Gastroesophageal sphincter (tissue), 4 donors: Measurements from ENCODE around the gene OR1S1. TPM values are rescaled to one million over a fixed set of nuclear protein-coding genes. Genes with fewer than 3 reads are reported as not detected.

Experiments used
- ATAC-seq: fragments of 150-250 bp; one replicate; pipeline ENCODE4 v1.9.1; 2016; ENCODE audit warnings: mild to moderate bottlenecking, moderate library complexity
- H3K27ac ChIP-seq, 4 donors: fragments of 200-600 bp; sonication (generic) in 3 of 4; 1 replicate in 3 of 4; 2 replicates in 1 of 4; pipeline ENCODE4 v1.5.1; 2016 to 2019
- H3K27me3 ChIP-seq: fragments of 200-600 bp; sonication (generic); one replicate; pipeline ENCODE4 v1.5.1; 2019
- H3K36me3 ChIP-seq, 2 donors: fragments of 200-600 bp; sonication (generic); one replicate each; pipeline ENCODE4 v1.5.1; 2019; ENCODE audit warnings: control low read depth in 1 of 2
- H3K4me1 ChIP-seq, 3 donors: fragments of 200-600 bp; sonication (generic); 1 replicate in 2 of 3; 2 replicates in 1 of 3; pipeline ENCODE4 v1.5.1; 2016 to 2019; ENCODE audit warnings: control low read depth in 2 of 3
- H3K4me3 ChIP-seq, 2 donors: fragments of 200-600 bp; sonication (generic); one replicate each; pipeline ENCODE4 v1.5.1; 2019; ENCODE audit warnings: mild to moderate bottlenecking in 1 of 2, moderate library complexity in 1 of 2
- H3K9me3 ChIP-seq, 3 donors: fragments of 200-600 bp; sonication (generic); one replicate each; pipeline ENCODE4 v1.5.1; 2017 to 2019; ENCODE audit warnings: control low read depth in 2 of 3
- CTCF ChIP-seq, 4 experiments: fragments of 200-600 bp in 2 of 4; fragments of 450-650 bp in 2 of 4; sonication (generic) in 1 of 4; IDR thresholded peaks; one replicate each; pipeline ENCODE4 v1.5.1; 2017 to 2019; ENCODE audit warnings: antibody characterized with exemption in 4 of 4, mild to moderate bottlenecking in 2 of 4, moderate library complexity in 2 of 4
- EP300 ChIP-seq: sonication (generic); formaldehyde crosslinking; IDR thresholded peaks from one replicate; pipeline ENCODE4 v1.6.1; 2017; ENCODE audit warnings: antibody characterized with exemption, mild to moderate bottlenecking
- POLR2A ChIP-seq, 2 donors: fragments of 450-650 bp; IDR thresholded peaks; one replicate each; pipeline ENCODE4 v1.6.1; 2017; ENCODE audit warnings: antibody characterized with exemption in 2 of 2, mild to moderate bottlenecking in 2 of 2, moderate library complexity in 1 of 2
- POLR2AphosphoS5 ChIP-seq: sonication (generic); formaldehyde crosslinking; IDR thresholded peaks from one replicate; pipeline ENCODE4 v1.6.1; 2017; ENCODE audit warnings: antibody characterized with exemption
- WGBS, 2 donors: methylation state at CpG; one replicate each; pipeline ENCODE4 v1.1.5; 2018; ENCODE audit warnings: low coverage in 1 of 2; 5-methylcytosine and 5-hydroxymethylcytosine counted together
- total RNA-seq, 4 donors: library from RNA; depleted of rRNA; stranded (reverse); fragments of >200 nt; gene quantifications; one replicate each; pipeline ENCODE4 v1.1.0, GENCODE V29; 2016

OR1S1 gene
- total RNA-seq, 4 donors from 2014 or later = not detected

- Histone ChIP-seq H3K4me1 (no peaks in the 10 kb centered on the region), H3K27ac (no peak overlapping the region), H3K4me3 (no peak overlapping the region), H3K27me3 (no peaks in the 10 kb centered on the region), H3K36me3 (no peaks in the 10 kb centered on the region), H3K9me3 (no peaks in the 10 kb centered on the region)
- no peak for TF ChIP-seq CTCF (IDR thresholded peaks at IDR 0.05)
- no peak for TF ChIP-seq EP300
- TF ChIP-seq POLR2A (IDR thresholded peaks at IDR 0.05) = no peak
- no peak for TF ChIP-seq POLR2AphosphoS5
- no peak for ATAC-seq
- 61 to 83% methylated on average over 2 to 6 of the region's 7 CpGs for WGBS, 2 donors
These were observed 32.9 kb upstream of the OR1S1 start for GRCh38 chr11:58179648-58180047.

- Histone ChIP-seq H3K9me3 (no peaks in the 10 kb centered on the region), H3K4me1 (no peaks in the 10 kb centered on the region), H3K27me3 (no peaks in the 10 kb centered on the region), H3K36me3 (no peaks in the 10 kb centered on the region), H3K4me3 (no peak overlapping the region), H3K27ac (no peak overlapping the region)
- 81 to 90% methylated on average over 3 to 4 of the region's 4 CpGs for WGBS, 2 donors
- TF ChIP-seq POLR2A (IDR thresholded peaks at IDR 0.05) = no peak
- TF ChIP-seq POLR2AphosphoS5 = no peak
- TF ChIP-seq EP300 = no peak
- TF ChIP-seq CTCF (IDR thresholded peaks at IDR 0.05) = no peak
- ATAC-seq = no peak
These were observed 25.6 kb upstream of the OR1S1 start for GRCh38 chr11:58186938-58187337.

GRCh38 chr11:58188770-58189169, 23.8 kb upstream of the OR1S1 start, which contains the start of gene OR9Q2:
Gene OR9Q2 (plus strand): TSS chr11:58189070. CDS start chr11:58190491, 1,421 bp downstream.
- no peak within 1 kb of the TSS for H3K4me3 ChIP-seq
- TF ChIP-seq EP300 = no peak
- TF ChIP-seq POLR2AphosphoS5 = no peak
- no peak for TF ChIP-seq CTCF (IDR thresholded peaks at IDR 0.05)
- TF ChIP-seq POLR2A (IDR thresholded peaks at IDR 0.05) = no peak
- H3K9me3 ChIP-seq = no peaks in the 10 kb centered on the region
- WGBS, 2 donors = 64 to 100% methylated on average over 1 to 2 of the region's 2 CpGs
- H3K27me3 ChIP-seq = no peaks in the 10 kb centered on the region
- no peaks in the 10 kb centered on the region for H3K4me1 ChIP-seq
- H3K36me3 ChIP-seq = no peaks in the 10 kb centered on the region
- H3K27ac ChIP-seq = no peak within 1 kb of the TSS
- ATAC-seq = no peak

- ATAC-seq = no peak
- TF ChIP-seq POLR2A (IDR thresholded peaks at IDR 0.05) (no peak), CTCF (IDR thresholded peaks at IDR 0.05) (no peak), EP300 (no peak), POLR2AphosphoS5 (no peak)
- Histone ChIP-seq H3K27me3 (no peaks in the 10 kb centered on the region), H3K4me3 (no peak overlapping the region), H3K4me1 (no peaks in the 10 kb centered on the region), H3K9me3 (no peaks in the 10 kb centered on the region), H3K36me3 (no peaks in the 10 kb centered on the region), H3K27ac (no peak overlapping the region)
- WGBS, 2 donors = 82 to 83% methylated on average over 3 of the region's 3 CpGs
These were observed 20.3 kb upstream of the OR1S1 start for GRCh38 chr11:58192229-58192628.

- H3K27ac ChIP-seq = no peak overlapping the region
- no peaks in the 10 kb centered on the region for H3K36me3 ChIP-seq
- TF ChIP-seq CTCF (IDR thresholded peaks at IDR 0.05) = no peak
- no peak for TF ChIP-seq EP300
- no peak for TF ChIP-seq POLR2AphosphoS5
- TF ChIP-seq POLR2A (IDR thresholded peaks at IDR 0.05) = no peak
These were observed 19.1 kb upstream of the OR1S1 start for GRCh38 chr11:58193391-58193790.

More at GRCh38 chr11:58193391-58193790, 19.1 kb upstream of the OR1S1 start:
- Histone ChIP-seq H3K4me1 (no peaks in the 10 kb centered on the region), H3K27me3 (no peaks in the 10 kb centered on the region), H3K9me3 (no peaks in the 10 kb centered on the region), H3K4me3 (no peak overlapping the region)
- no peak for ATAC-seq
